Cardiac muscle cell (in vitro differentiated cells and primary cell): Measurements from ENCODE around the gene DPP8. TPM values are rescaled to one million over a fixed set of nuclear protein-coding genes. Genes with fewer than 3 reads are reported as not detected.

Source experiments
- DNase-seq, 2 donors: peaks; one replicate each; pipeline versions ENCODE4 v3.0.0 to v3.0.0-alpha.2; 2010 to 2017; ENCODE audit warnings: low read depth in 1 of 2, low spot score in 1 of 2
- H3K27ac ChIP-seq: fragments of 200-600 bp; sonication (generic); 2 replicates; pipeline ENCODE4 v1.5.1; 2016
- H3K27me3 ChIP-seq: fragments of 200-600 bp; sonication (generic); 2 replicates; pipeline ENCODE4 v1.6.0; 2016; ENCODE audit warnings: control low read depth
- H3K36me3 ChIP-seq: fragments of 200-600 bp; sonication (generic); 2 replicates; pipeline ENCODE4 v1.5.1; 2016; ENCODE audit warnings: control low read depth
- H3K4me1 ChIP-seq: fragments of 200-600 bp; sonication (generic); 2 replicates; pipeline ENCODE4 v1.8.1; 2017; ENCODE audit warnings: low read depth, mild to moderate bottlenecking, mixed run types
- H3K4me3 ChIP-seq: fragments of 200-600 bp; sonication (generic); 2 replicates; pipeline ENCODE4 v1.5.1; 2016; ENCODE audit warnings: mild to moderate bottlenecking
- H3K9me3 ChIP-seq: fragments of 200-600 bp; sonication (generic); 2 replicates; pipeline ENCODE4 v1.5.1; 2017; ENCODE audit warnings: low read depth, mild to moderate bottlenecking, control low read depth
- polyA plus RNA-seq: library from polyadenylated mRNA; unstranded; fragments of >200 nt; fragmentation: Nextera tagmentation; extraction: Ambion mirVana; gene quantifications from 2 replicates; pipeline ENCODE4 v1.2.1, GENCODE V29; 2016
- total RNA-seq: library from RNA; depleted of rRNA; stranded (reverse); fragments of >200 nt; gene quantifications from 2 replicates; pipeline ENCODE4 v1.2.3, GENCODE V29; 2016
- TF ChIP-seq, protein P1 (sequence below): IDR thresholded peaks from 2 replicates; pipeline ENCODE4 v1.5.1; 2012; ENCODE audit warnings: low read depth, mild to moderate bottlenecking, low read length

Gene DPP8
- total and polyA plus RNA-seq, 2 experiments from 2014 or later = 21.4 to 23.2 TPM

DNA sequence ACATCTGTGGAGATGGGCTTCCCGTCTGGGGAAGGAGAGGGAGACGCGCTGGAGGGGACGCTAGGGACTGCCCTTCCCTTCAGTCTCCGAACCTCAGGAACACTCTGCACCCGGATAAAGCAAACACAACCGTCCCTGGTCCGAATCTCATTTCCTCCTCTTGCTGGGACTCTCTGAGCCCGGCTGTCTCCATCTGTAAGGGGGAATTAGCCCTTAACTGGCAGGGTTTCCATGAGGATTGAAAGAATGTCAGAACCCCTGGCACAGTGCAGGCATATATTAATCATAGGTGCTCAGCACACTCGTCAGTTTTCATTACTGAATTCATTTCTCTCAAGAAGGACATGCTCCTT, 120.5 kb downstream of the DPP8 start:
- Histone ChIP-seq H3K27ac (no peak overlapping the region), H3K4me3 (no peak overlapping the region), H3K9me3 (no peaks in the 10 kb centered on the region), H3K27me3 (peaks cover 33% of the 10 kb centered on the region), H3K36me3 (no peaks in the 10 kb centered on the region), H3K4me1 (peaks cover 10% of the 10 kb centered on the region)
- DNase-seq = no peak
- TF ChIP-seq, protein P1, sequence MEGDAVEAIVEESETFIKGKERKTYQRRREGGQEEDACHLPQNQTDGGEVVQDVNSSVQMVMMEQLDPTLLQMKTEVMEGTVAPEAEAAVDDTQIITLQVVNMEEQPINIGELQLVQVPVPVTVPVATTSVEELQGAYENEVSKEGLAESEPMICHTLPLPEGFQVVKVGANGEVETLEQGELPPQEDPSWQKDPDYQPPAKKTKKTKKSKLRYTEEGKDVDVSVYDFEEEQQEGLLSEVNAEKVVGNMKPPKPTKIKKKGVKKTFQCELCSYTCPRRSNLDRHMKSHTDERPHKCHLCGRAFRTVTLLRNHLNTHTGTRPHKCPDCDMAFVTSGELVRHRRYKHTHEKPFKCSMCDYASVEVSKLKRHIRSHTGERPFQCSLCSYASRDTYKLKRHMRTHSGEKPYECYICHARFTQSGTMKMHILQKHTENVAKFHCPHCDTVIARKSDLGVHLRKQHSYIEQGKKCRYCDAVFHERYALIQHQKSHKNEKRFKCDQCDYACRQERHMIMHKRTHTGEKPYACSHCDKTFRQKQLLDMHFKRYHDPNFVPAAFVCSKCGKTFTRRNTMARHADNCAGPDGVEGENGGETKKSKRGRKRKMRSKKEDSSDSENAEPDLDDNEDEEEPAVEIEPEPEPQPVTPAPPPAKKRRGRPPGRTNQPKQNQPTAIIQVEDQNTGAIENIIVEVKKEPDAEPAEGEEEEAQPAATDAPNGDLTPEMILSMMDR = no peak

DNA sequence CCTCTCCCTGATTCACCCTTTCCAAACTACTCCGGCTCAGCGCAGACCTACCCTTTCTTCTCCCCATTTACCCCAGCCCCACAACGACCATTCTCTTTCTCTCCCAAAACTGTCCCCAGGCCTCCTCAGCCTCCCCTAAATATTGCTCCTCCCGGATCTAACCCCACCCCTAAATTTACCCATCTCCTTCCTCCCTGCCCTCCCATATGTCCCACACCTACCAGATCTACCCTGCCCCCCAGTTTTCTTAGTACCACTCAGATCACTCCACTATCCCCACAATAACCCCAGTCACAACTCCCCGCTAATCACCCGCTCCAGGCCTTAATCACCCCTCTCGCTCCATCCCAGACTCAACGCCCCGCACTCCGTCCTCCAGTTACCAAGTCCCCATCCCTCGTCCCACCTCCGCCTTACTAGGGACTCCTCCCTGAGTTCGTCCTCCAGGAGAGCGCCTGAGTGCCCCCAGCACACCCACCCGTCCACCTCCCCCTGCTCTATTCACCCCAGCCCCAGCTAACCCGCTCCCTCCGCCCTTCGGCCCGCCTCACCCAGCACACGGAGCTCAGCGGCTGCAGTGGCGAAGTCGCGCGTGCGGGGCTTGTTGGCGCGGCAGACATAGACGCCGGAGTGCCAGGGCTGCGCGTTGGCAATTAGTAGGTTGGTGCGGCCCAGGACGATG, 121.1 kb downstream of the DPP8 start:
- Histone ChIP-seq H3K36me3 (no peaks in the 10 kb centered on the region), H3K4me1 (peaks cover 5% of the 10 kb centered on the region), H3K9me3 (no peaks in the 10 kb centered on the region), H3K4me3 (no peak overlapping the region), H3K27me3 (peaks cover 33% of the 10 kb centered on the region), H3K27ac (no peak overlapping the region)
- no peak for DNase-seq
- TF ChIP-seq, protein P1 = no peak

DNA sequence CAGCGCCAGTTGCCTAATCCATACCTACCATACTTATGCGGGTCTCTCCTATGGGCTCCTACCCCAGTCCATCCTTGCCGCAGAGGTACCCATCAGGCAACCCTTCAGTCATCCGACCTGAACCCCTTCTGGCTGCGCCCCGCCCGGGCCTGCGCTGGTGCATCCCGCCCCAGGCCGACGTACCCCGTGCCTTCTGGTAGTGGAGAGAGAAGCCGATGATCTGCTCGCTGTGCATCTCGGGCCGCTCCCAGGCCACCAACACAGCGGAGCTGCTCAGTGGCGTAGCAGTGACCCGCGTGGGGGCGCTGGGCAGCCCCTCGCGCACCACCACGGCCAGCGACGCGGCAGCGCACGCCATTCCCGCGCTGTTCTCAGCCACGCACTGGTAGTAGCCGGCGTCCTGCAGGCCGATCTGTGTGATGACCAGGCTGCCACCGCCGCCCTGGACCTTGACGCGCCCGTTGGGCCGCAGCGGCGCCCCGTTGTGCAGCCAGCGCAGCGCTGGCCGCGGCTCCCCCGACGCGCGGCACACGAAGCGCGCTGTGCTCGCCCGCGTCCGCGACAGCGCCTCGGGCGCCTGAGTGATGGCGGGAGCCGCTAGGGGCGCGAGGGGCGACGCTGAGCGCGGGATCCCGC, 121.8 kb downstream of the DPP8 start:
- Histone ChIP-seq H3K27ac (no peak overlapping the region), H3K4me3 (no peak overlapping the region), H3K4me1 (no peaks in the 10 kb centered on the region), H3K9me3 (no peaks in the 10 kb centered on the region), H3K27me3 (peaks cover 33% of the 10 kb centered on the region), H3K36me3 (no peaks in the 10 kb centered on the region)
- no peak for DNase-seq
- TF ChIP-seq, protein P1 = no peak

DNA sequence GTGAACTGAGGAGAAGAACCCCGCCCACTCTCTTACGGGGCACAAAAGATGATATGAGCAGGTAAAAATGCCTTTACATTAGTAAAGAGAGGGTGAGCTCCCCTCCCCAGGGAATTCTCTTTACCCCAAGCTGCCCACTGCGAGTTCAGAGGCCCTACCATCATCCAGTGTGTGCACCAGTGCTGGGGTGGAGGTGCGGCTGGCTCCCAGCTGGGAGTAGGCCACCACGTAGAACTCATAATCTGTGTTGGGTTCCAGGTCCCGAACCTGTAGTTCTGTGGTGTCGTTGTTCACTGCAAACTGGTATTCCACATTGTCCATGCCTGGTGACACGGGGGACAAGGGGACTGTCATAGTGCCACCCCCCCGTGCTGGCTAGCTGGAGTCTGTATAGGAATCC, 122.6 kb downstream of the DPP8 start:
- H3K4me3 ChIP-seq = no peak overlapping the region
- no peaks in the 10 kb centered on the region for H3K4me1 ChIP-seq
- TF ChIP-seq, protein P1 = no peak
- H3K27me3 ChIP-seq = peaks cover 33% of the 10 kb centered on the region
- no peak overlapping the region for H3K27ac ChIP-seq
- H3K36me3 ChIP-seq = no peaks in the 10 kb centered on the region
- no peaks in the 10 kb centered on the region for H3K9me3 ChIP-seq
- DNase-seq = no peak

DNA sequence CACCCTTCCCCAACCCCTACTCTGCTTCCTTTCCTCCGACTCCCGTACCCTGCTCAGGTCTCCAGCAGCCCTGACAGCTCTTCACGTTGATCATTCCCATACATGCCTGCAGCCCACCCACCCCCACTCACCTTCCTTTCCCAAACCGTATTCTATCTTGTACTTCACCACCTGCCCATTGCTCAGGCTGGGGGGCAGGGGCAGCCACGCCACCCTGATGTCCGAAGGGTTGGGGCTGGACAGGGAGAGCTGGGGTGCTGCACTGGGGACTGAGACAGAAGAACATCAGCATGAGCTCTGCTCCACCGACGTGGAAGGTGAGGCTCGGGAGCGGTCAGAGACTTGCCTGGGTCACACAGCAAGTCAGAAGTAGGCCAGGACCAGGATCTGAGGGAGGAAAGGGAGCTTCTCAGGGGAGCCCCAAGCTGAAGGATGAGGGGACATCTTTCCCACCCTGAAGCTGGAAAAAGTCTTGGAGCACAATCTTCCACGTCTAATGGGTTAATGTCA, 123.2 kb downstream of the DPP8 start:
- Histone ChIP-seq H3K4me3 (no peak overlapping the region), H3K9me3 (no peaks in the 10 kb centered on the region), H3K36me3 (no peaks in the 10 kb centered on the region), H3K27ac (no peak overlapping the region), H3K27me3 (peaks cover 33% of the 10 kb centered on the region), H3K4me1 (no peaks in the 10 kb centered on the region)
- no peak for DNase-seq
- TF ChIP-seq, protein P1 = no peak
